K562 (cell line): Measurements from ENCODE around the gene RABGAP1L. TPM values are rescaled to one million over a fixed set of nuclear protein-coding genes. Genes with fewer than 3 reads are reported as not detected.
A peak's percentile ranks its signal among the peaks of the same experiment; 100 is the strongest.

ENCODE experiments used
- CBFA2T3 ChIP-seq: fragments of 450-650 bp; IDR thresholded peaks from 2 replicates; pipeline ENCODE4 v1.6.1; 2017
- CTCF ChIP-seq, 3 experiments: IDR thresholded peaks in 2 of 3; conservative IDR thresholded peaks in 1 of 3; 2 replicates each; pipeline ENCODE4 v1.5.1; 2011 to 2012; ENCODE audit warnings: low read length in 3 of 3, mild to moderate bottlenecking in 3 of 3, control low read depth in 2 of 3, improper control_type of control experiment in 1 of 3, inconsistent platforms in 1 of 3, low read depth in 1 of 3, mixed read lengths in 1 of 3, moderate library complexity in 1 of 3; ENCODE audit not compliant: insufficient read depth in 2 of 3
- GTF2A2 ChIP-seq: IDR thresholded peaks from 2 replicates; pipeline ENCODE4 v1.6.1; 2016; ENCODE audit warnings: mild to moderate bottlenecking, missing genetic modification characterization, missing compliant biosample characterization
- NFIX ChIP-seq: fragments of 250-450 bp; sonication (Bioruptor Pico); IDR thresholded peaks from 2 replicates; pipeline ENCODE4 v1.4.0; 2020; ENCODE audit warnings: low read depth, mild to moderate bottlenecking, moderate library complexity
- SNIP1 ChIP-seq: fragments of 450-650 bp; IDR thresholded peaks from 2 replicates; pipeline ENCODE4 v1.7.1; 2017; ENCODE audit warnings: low read depth, mild to moderate bottlenecking
- SP1 ChIP-seq: sonication (generic); formaldehyde crosslinking; IDR thresholded peaks from 2 replicates; pipeline ENCODE4 v1.8.1; 2022; ENCODE audit warnings: mild to moderate bottlenecking, missing genetic modification reagents
- SRSF7 ChIP-seq: fragments of 200-400 bp; formaldehyde crosslinking; optimal IDR thresholded peaks from 2 replicates; pipeline ENCODE3; 2017; ENCODE audit warnings: mild to moderate bottlenecking, low read depth, low read length
- TAF15 ChIP-seq: fragments of 200-400 bp; formaldehyde crosslinking; IDR thresholded peaks from 2 replicates; pipeline ENCODE4 v1.6.1; 2017; ENCODE audit warnings: mild to moderate bottlenecking, low read depth, low read length, moderate library complexity
- TEAD4 ChIP-seq, 2 experiments: sonication (generic) in 1 of 2; formaldehyde crosslinking in 1 of 2; IDR thresholded peaks; 2 replicates each; pipeline versions ENCODE4 v1.6.1 to v1.8.0; 2012 to 2022; ENCODE audit warnings: borderline replicate concordance in 1 of 2, inconsistent platforms in 1 of 2, low read length in 1 of 2, mild to moderate bottlenecking in 1 of 2, missing genetic modification reagents in 1 of 2
- TFAM ChIP-seq: fragments of 250-450 bp; sonication (Bioruptor Pico); conservative IDR thresholded peaks from 2 replicates; pipeline ENCODE4 v1.5.0; 2021; ENCODE audit warnings: mild to moderate bottlenecking, moderate library complexity
- polyA plus RNA-seq, 8 experiments: library from polyadenylated mRNA; depleted of rRNA in 4 of 8; stranded (reverse) in 5 of 8; unstranded in 3 of 8; fragments of >200 nt; fragmentation: Nextera tagmentation in 2 of 8; fragmentation: Illumina TruSeq in 1 of 8; extraction: Ambion mirVana in 2 of 8; extraction: Trizol in 1 of 8; gene quantifications; 2 replicates each; pipeline versions ENCODE4 v1.2.1 to v1.2.3, GENCODE V29; 2011 to 2014; ENCODE audit warnings: inconsistent platforms in 1 of 8, missing spikeins in 1 of 8
- total RNA-seq, 7 experiments: library from RNA; depleted of rRNA in 6 of 7; stranded (reverse); fragments of >200 nt in 6 of 7; fragmentation: Illumina TruSeq in 2 of 7; extraction: Trizol in 2 of 7; gene quantifications; 2 replicates each; pipeline versions ENCODE4 v1.2.1 to v1.2.3, GENCODE V29; 2011 to 2021; ENCODE audit warnings: low replicate concordance in 1 of 7
- TF ChIP-seq, protein P1 (sequence below), 2 experiments: fragments of 450-650 bp; formaldehyde crosslinking in 1 of 2; IDR thresholded peaks; 2 replicates each; pipeline versions ENCODE4 v1.4.0 to v1.6.1; 2014 to 2020; ENCODE audit warnings: mild to moderate bottlenecking in 2 of 2, borderline replicate concordance in 1 of 2, low read depth in 1 of 2
- TF ChIP-seq, protein P2 (sequence below): fragments of 450-650 bp; IDR thresholded peaks from 2 replicates; pipeline ENCODE4 v1.6.1; 2017; ENCODE audit warnings: antibody characterized with exemption

Gene RABGAP1L
- total and polyA plus RNA-seq, 9 of the 15 experiments (the other 6 are each of a cell fraction or from before 2014, with no cell fraction given), result 16.5 to 44.9 (median 26.7) TPM

- TF ChIP-seq CTCF (IDR thresholded peaks at IDR 0.05 in 2 of 3, conservative IDR thresholded peaks at IDR 0.05 in 1 of 3; ENCODE audit: insufficient read depth in 2 of 3, low read depth in 1 of 3, low read length in 3 of 3), result peak; percentile 34 to 66 (median 36); a peak in 3 of 6 replicates
- TF ChIP-seq TFAM (CRISPR knock-in tag), result no peak
- TF ChIP-seq, protein P1, sequence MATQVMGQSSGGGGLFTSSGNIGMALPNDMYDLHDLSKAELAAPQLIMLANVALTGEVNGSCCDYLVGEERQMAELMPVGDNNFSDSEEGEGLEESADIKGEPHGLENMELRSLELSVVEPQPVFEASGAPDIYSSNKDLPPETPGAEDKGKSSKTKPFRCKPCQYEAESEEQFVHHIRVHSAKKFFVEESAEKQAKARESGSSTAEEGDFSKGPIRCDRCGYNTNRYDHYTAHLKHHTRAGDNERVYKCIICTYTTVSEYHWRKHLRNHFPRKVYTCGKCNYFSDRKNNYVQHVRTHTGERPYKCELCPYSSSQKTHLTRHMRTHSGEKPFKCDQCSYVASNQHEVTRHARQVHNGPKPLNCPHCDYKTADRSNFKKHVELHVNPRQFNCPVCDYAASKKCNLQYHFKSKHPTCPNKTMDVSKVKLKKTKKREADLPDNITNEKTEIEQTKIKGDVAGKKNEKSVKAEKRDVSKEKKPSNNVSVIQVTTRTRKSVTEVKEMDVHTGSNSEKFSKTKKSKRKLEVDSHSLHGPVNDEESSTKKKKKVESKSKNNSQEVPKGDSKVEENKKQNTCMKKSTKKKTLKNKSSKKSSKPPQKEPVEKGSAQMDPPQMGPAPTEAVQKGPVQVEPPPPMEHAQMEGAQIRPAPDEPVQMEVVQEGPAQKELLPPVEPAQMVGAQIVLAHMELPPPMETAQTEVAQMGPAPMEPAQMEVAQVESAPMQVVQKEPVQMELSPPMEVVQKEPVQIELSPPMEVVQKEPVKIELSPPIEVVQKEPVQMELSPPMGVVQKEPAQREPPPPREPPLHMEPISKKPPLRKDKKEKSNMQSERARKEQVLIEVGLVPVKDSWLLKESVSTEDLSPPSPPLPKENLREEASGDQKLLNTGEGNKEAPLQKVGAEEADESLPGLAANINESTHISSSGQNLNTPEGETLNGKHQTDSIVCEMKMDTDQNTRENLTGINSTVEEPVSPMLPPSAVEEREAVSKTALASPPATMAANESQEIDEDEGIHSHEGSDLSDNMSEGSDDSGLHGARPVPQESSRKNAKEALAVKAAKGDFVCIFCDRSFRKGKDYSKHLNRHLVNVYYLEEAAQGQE (IDR thresholded peaks at IDR 0.05; ENCODE audit: borderline replicate concordance), result peak; percentile 59; the same call in 1 of the 2 replicates
- TF ChIP-seq, protein P1 (CRISPR knock-in tag; IDR thresholded peaks at IDR 0.05; ENCODE audit: low read depth), result no peak
- TF ChIP-seq CBFA2T3, result no peak
- TF ChIP-seq SRSF7, result no peak
- no peak for TF ChIP-seq GTF2A2 (tag)
- TF ChIP-seq TEAD4 (IDR thresholded peaks at IDR 0.05; ENCODE audit: low read length), result no peak
- TF ChIP-seq TEAD4 (CRISPR knock-in tag; IDR thresholded peaks at IDR 0.05; ENCODE audit: borderline replicate concordance), result no peak
- TF ChIP-seq NFIX (CRISPR knock-in tag), result no peak
- TF ChIP-seq TAF15, result no peak
- TF ChIP-seq SNIP1, result no peak
- TF ChIP-seq, protein P2, sequence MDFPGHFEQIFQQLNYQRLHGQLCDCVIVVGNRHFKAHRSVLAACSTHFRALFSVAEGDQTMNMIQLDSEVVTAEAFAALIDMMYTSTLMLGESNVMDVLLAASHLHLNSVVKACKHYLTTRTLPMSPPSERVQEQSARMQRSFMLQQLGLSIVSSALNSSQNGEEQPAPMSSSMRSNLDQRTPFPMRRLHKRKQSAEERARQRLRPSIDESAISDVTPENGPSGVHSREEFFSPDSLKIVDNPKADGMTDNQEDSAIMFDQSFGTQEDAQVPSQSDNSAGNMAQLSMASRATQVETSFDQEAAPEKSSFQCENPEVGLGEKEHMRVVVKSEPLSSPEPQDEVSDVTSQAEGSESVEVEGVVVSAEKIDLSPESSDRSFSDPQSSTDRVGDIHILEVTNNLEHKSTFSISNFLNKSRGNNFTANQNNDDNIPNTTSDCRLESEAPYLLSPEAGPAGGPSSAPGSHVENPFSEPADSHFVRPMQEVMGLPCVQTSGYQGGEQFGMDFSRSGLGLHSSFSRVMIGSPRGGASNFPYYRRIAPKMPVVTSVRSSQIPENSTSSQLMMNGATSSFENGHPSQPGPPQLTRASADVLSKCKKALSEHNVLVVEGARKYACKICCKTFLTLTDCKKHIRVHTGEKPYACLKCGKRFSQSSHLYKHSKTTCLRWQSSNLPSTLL, result no peak
- no peak for TF ChIP-seq SP1 (CRISPR knock-in tag)
These were observed 724.1 kb downstream of the RABGAP1L start (continued) for GRCh38 chr1:174883409-174883808.
